GM12873 (cell line): ENCODE measurements around the gene TSTD1.

Experiments
- TF ChIP-seq, protein P1 (sequence below): IDR thresholded peaks from 2 replicates; pipeline ENCODE4 v1.5.1; 2012; ENCODE audit warnings: low read depth, mild to moderate bottlenecking, moderate library complexity, low read length, control low read depth; ENCODE audit not compliant: insufficient read depth; ENCODE audit errors: missing control alignments

The TSTD1 gene

GRCh38 chr1:161082483-161082882, 43.7 kb upstream of the TSTD1 start:
- TF ChIP-seq, protein P1, sequence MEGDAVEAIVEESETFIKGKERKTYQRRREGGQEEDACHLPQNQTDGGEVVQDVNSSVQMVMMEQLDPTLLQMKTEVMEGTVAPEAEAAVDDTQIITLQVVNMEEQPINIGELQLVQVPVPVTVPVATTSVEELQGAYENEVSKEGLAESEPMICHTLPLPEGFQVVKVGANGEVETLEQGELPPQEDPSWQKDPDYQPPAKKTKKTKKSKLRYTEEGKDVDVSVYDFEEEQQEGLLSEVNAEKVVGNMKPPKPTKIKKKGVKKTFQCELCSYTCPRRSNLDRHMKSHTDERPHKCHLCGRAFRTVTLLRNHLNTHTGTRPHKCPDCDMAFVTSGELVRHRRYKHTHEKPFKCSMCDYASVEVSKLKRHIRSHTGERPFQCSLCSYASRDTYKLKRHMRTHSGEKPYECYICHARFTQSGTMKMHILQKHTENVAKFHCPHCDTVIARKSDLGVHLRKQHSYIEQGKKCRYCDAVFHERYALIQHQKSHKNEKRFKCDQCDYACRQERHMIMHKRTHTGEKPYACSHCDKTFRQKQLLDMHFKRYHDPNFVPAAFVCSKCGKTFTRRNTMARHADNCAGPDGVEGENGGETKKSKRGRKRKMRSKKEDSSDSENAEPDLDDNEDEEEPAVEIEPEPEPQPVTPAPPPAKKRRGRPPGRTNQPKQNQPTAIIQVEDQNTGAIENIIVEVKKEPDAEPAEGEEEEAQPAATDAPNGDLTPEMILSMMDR = no peak

DNA sequence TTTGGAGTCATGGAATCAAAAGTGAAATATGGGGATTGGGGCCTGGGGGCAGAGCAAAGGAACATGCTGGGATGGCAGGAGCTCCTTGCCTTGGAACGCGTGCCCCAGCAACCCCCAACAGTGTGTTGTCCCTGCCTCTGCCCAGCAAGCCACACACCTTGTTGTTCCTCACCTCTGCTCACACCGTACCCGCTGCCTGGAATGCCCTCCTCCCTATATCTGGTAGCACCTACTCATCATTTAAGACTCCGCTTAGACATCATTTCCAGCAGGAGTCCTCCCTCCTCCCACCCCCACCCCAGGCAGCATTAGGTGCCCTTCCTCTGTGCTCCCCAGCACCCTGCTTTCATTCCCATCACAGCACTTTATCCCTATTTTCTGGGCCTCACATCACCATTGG, 42.8 kb upstream of the TSTD1 start:
- TF ChIP-seq, protein P1 = no peak

- TF ChIP-seq, protein P1 = no peak
Observed at GRCh38 chr1:161080441-161081405, 42.0 kb upstream of the TSTD1 start.

DNA sequence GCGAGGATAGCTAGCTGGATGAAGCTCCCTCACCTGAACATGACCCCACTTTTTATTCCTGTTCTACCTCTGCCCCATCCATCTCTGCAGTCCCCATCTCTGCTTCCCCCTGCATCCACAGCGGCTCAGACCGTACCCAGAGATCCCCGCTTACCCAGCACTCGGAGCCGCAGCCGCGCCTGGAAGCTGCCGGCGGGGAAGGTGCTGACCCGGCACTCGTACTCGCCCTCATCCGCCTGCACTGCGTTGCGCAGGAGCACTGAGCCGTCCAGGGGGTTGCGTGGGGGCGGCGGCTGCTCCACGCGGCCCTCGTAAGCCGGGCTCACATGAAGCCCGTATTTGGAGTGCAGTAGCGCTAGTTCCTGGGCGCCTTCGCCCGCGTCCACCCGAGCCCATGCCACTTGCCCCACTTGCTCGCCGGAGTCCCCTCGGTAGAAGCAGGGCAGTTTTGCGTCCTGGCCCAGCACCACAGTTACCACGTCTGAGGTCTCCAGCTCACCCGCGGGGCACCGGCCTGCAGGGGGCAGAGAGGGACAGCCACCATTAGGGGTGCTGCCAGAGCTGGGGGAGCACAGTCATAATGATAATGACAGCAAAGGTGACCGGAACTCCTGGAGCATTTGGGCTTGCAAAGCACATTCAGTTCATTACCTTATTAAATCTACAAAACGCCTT, 40.8 kb upstream of the TSTD1 start:
- TF ChIP-seq, protein P1 = peak; percentile 14

GRCh38 chr1:161077426-161077825, 38.7 kb upstream of the TSTD1 start:
- TF ChIP-seq, protein P1 = no peak

- TF ChIP-seq, protein P1 = no peak
Observed at GRCh38 chr1:161076410-161076809, 37.6 kb upstream of the TSTD1 start.

DNA sequence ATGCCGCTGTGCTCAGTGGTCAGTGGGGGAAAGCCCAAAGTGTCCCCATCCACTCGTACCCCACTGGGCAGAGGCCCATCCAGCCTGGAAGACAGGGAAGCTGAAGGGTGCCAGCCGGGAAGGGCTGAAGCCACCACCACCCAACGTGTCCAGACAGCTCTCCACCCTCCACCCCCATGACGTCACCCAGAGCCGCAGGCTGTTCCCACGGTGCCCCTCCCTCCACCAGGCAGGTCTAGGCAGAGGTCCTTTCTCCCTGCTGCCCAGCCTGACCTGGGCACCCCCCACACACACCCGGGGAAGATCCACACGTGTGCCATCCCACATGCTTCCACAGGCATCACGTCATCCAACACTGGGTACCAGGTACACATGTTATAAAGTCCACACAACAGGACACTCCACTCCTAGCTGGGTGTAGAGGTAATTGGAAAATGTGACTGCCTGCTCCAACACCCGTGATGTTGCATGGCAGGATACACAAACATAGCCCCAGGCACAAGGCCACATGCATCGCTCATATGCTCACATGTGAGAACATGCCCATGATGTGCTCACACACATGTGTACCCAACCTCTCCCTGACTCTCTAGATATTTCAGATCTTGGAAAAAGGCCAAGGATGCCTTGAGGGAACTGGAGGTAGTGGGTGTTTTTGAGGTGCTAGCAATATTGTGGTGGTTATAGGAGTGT, 36.1 kb upstream of the TSTD1 start:
- TF ChIP-seq, protein P1 = no peak
